ENCODE results near the gene SPATA4. TPM values are rescaled to one million over a fixed set of nuclear protein-coding genes. Genes with fewer than 3 reads are reported as not detected.

The SPATA4 gene
- total and polyA plus RNA-seq, 2 of the 13 experiments (the other 11 are each of a cell fraction or from before 2014, with no cell fraction given), result not detected

GRCh38 chr4:176241703-176242102 lies 46.3 kb upstream of the SPATA4 start:
- DNase-seq (ENCODE audit: low spot score) (no peak), FAIRE-seq (no peak), ATAC-seq (no peak)
- CTCF ChIA-PET (ENCODE audit: low intra/inter-chr PET ratio, low total read pairs), result no interaction called here
- H3K9me3 ChIP-seq (ENCODE audit: low read length), result no peaks in the 10 kb centered on the region
- no peak overlapping the region for H3K4me3 ChIP-seq (replicated peaks in 1 of 3; ENCODE audit: insufficient read depth in 1 of 3, low read depth in 2 of 3, low read length in 3 of 3)
- H3K4me1 ChIP-seq (ENCODE audit: insufficient read depth, low read length), result no peaks in the 10 kb centered on the region
- TF ChIP-seq ZNF12 (CRISPR knock-in tag; IDR thresholded peaks at IDR 0.05) (no peak), CREB1 (IDR thresholded peaks at IDR 0.05) (peak; percentile 63), CREB1 (CRISPR knock-in tag; IDR thresholded peaks at IDR 0.05) (no peak)
- H3K27ac ChIP-seq (ENCODE audit: extremely low read length, insufficient read depth, low read length), result no peak overlapping the region
- no peak overlapping the region for H2AFZ ChIP-seq (ENCODE audit: low read length)
- intact Hi-C loops (cut with micrococcal nuclease; ENCODE audit: unreplicated experiment) (no loop called here), in situ Hi-C loops (cut with HindIII; ENCODE audit: extremely low pct_ligation_motif_present, low pct_unique_long_range_greater_than_20kb) (no loop called here)
- H3K36me3 ChIP-seq (replicated peaks in 1 of 2; ENCODE audit: control insufficient read depth in 1 of 2, insufficient read depth in 2 of 2, low read length in 2 of 2), result no peaks in the 10 kb centered on the region
- no peaks in the 10 kb centered on the region for H4K20me1 ChIP-seq (ENCODE audit: insufficient read depth, low read length)
- no peak overlapping the region for H3K4me2 ChIP-seq (ENCODE audit: low read depth, low read length)
- POLR2A ChIA-PET, result no interaction called here
- H3K9ac ChIP-seq (ENCODE audit: insufficient read depth, low read depth, low read length), result no peak overlapping the region
- H3K79me2 ChIP-seq (ENCODE audit: insufficient read depth, low read length), result no peaks in the 10 kb centered on the region
- no TSS peak for BruUV-seq (replicated peaks)
- no peaks in the 10 kb centered on the region for H3K27me3 ChIP-seq (ENCODE audit: control insufficient read depth in 1 of 2, insufficient read depth in 2 of 2, low read length in 2 of 2)
- 38% methylated on average over 8 of the region's 8 CpGs for WGBS (ENCODE audit: low lambda C conversion rate)

GRCh38 chr4:176238826-176239225 lies 43.4 kb upstream of the SPATA4 start:
- FAIRE-seq (no peak), ATAC-seq (no peak), DNase-seq (ENCODE audit: low spot score) (no peak)
- Histone ChIP-seq H3K27me3 (ENCODE audit: control insufficient read depth in 1 of 2, insufficient read depth in 2 of 2, low read length in 2 of 2) (no peaks in the 10 kb centered on the region), H3K9ac (ENCODE audit: insufficient read depth, low read depth, low read length) (no peak overlapping the region), H3K4me3 (replicated peaks in 1 of 3; ENCODE audit: insufficient read depth in 1 of 3, low read depth in 2 of 3, low read length in 3 of 3) (no peak overlapping the region), H3K27ac (ENCODE audit: extremely low read length, insufficient read depth, low read length) (no peak overlapping the region), H4K20me1 (ENCODE audit: insufficient read depth, low read length) (no peaks in the 10 kb centered on the region), H3K9me3 (ENCODE audit: low read length) (no peaks in the 10 kb centered on the region), H3K36me3 (replicated peaks in 1 of 2; ENCODE audit: control insufficient read depth in 1 of 2, insufficient read depth in 2 of 2, low read length in 2 of 2) (no peaks in the 10 kb centered on the region), H2AFZ (ENCODE audit: low read length) (no peak overlapping the region), H3K79me2 (ENCODE audit: insufficient read depth, low read length) (no peaks in the 10 kb centered on the region), H3K4me2 (ENCODE audit: low read depth, low read length) (no peak overlapping the region), H3K4me1 (ENCODE audit: insufficient read depth, low read length) (no peaks in the 10 kb centered on the region)
- in situ Hi-C loops (cut with HindIII; ENCODE audit: extremely low pct_ligation_motif_present, low pct_unique_long_range_greater_than_20kb) (no loop called here), intact Hi-C loops (cut with micrococcal nuclease; ENCODE audit: unreplicated experiment) (no loop called here)
- no peak for TF ChIP-seq ZNF7 (CRISPR knock-in tag; IDR thresholded peaks at IDR 0.05)
- TF ChIP-seq TBX3 (IDR thresholded peaks at IDR 0.05; ENCODE audit: borderline replicate concordance), result no peak
- TF ChIP-seq HNRNPK (IDR thresholded peaks at IDR 0.05; ENCODE audit: low read depth, low read length, poor library complexity, severe bottlenecking), result no peak
- no peak for TF ChIP-seq ZNF670 (CRISPR knock-in tag; IDR thresholded peaks at IDR 0.05; ENCODE audit: borderline replicate concordance)
- no peak for TF ChIP-seq NCOR1 (IDR thresholded peaks at IDR 0.05; ENCODE audit: borderline replicate concordance, low read length)
- no peak for TF ChIP-seq ZNF275 (CRISPR knock-in tag; IDR thresholded peaks at IDR 0.05; ENCODE audit: borderline replicate concordance)
- ChIA-PET CTCF (ENCODE audit: low intra/inter-chr PET ratio, low total read pairs) (no interaction called here), POLR2A (no interaction called here)
- no TSS peak for BruUV-seq (replicated peaks)
- 14% methylated on average over 4 of the region's 4 CpGs for whole genome bisulfite sequencing (ENCODE audit: low lambda C conversion rate)
